ENCODE results near the gene VSIG2.

GRCh38 chr11:124799348-124800225 lies 47.5 kb upstream of the VSIG2 start:
- TF ChIP-seq RELA (IDR thresholded peaks at IDR 0.05; ENCODE audit: borderline replicate concordance, partially characterized antibody) (no peak), RBBP5 (conservative IDR thresholded peaks at IDR 0.05) (no peak), BRCA1 (IDR thresholded peaks at IDR 0.05; ENCODE audit: low read depth, low read length) (no peak), SRF (IDR thresholded peaks at IDR 0.05; ENCODE audit: low read depth in 2 of 2, low read length in 2 of 2) (no peak), ZBED1 (IDR thresholded peaks at IDR 0.05; ENCODE audit: borderline replicate concordance) (no peak), TCF12 (IDR thresholded peaks at IDR 0.05; ENCODE audit: low read depth, low read length) (no peak), POLR2A (IDR thresholded peaks at IDR 0.05; ENCODE audit: low read depth, low read length) (no peak), NR2C2 (IDR thresholded peaks at IDR 0.05; ENCODE audit: borderline replicate concordance, control insufficient read depth, insufficient read length, low read depth) (no peak)
- TF ChIP-seq, protein P1, sequence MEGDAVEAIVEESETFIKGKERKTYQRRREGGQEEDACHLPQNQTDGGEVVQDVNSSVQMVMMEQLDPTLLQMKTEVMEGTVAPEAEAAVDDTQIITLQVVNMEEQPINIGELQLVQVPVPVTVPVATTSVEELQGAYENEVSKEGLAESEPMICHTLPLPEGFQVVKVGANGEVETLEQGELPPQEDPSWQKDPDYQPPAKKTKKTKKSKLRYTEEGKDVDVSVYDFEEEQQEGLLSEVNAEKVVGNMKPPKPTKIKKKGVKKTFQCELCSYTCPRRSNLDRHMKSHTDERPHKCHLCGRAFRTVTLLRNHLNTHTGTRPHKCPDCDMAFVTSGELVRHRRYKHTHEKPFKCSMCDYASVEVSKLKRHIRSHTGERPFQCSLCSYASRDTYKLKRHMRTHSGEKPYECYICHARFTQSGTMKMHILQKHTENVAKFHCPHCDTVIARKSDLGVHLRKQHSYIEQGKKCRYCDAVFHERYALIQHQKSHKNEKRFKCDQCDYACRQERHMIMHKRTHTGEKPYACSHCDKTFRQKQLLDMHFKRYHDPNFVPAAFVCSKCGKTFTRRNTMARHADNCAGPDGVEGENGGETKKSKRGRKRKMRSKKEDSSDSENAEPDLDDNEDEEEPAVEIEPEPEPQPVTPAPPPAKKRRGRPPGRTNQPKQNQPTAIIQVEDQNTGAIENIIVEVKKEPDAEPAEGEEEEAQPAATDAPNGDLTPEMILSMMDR (IDR thresholded peaks at IDR 0.05 in 2 of 3, conservative IDR thresholded peaks at IDR 0.05 in 1 of 3; ENCODE audit: control insufficient read depth in 2 of 3, extremely low read depth in 1 of 3, insufficient read depth in 1 of 3, low read depth in 3 of 3, low read length in 3 of 3): no peak
